GM13976 (cell line): ENCODE results near the gene WDFY4.

Experiments
- DNase-seq: peaks from one replicate; pipeline ENCODE4 v3.0.0; 2012; ENCODE audit warnings: low spot score
- in situ Hi-C: fragments of 300-500 bp; cut with MboI; formaldehyde crosslinking; loops from one replicate; pipeline ENCODE4 v1.12.0; 2022; ENCODE audit warnings: low sequenced_read_pairs, mixed read lengths, inconsistent platforms; ENCODE audit not compliant: unreplicated experiment
- TF ChIP-seq, protein P1 (sequence below): IDR thresholded peaks from 2 replicates; pipeline ENCODE4 v1.5.1; 2012; ENCODE audit warnings: borderline replicate concordance, mild to moderate bottlenecking; ENCODE audit not compliant: insufficient read depth; ENCODE audit errors: extremely low read depth, missing control alignments, control extremely low read depth

Gene WDFY4

DNA sequence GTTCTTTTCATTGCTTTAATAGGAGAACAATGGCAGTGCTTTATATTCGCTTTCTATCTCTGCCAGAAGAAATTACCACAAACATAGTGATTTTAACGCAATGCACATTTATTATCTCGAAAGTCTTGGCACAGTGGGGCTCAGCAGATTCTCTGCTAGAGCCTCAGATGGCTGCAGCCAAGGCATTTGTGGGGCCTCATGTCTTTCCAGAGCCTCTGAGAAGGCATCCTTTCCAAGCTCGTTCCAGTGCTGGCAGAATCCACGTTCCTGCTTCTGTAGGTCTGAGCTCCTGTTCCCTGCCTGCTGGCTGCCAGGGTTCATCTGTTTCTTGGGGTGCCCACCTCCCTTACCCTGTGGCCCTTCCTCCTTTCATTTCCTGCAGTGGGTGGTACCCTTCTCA is 194.8 kb downstream of the WDFY4 start:
- peak; percentile 4 for DNase-seq
- TF ChIP-seq, protein P1, sequence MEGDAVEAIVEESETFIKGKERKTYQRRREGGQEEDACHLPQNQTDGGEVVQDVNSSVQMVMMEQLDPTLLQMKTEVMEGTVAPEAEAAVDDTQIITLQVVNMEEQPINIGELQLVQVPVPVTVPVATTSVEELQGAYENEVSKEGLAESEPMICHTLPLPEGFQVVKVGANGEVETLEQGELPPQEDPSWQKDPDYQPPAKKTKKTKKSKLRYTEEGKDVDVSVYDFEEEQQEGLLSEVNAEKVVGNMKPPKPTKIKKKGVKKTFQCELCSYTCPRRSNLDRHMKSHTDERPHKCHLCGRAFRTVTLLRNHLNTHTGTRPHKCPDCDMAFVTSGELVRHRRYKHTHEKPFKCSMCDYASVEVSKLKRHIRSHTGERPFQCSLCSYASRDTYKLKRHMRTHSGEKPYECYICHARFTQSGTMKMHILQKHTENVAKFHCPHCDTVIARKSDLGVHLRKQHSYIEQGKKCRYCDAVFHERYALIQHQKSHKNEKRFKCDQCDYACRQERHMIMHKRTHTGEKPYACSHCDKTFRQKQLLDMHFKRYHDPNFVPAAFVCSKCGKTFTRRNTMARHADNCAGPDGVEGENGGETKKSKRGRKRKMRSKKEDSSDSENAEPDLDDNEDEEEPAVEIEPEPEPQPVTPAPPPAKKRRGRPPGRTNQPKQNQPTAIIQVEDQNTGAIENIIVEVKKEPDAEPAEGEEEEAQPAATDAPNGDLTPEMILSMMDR: no peak
- in situ Hi-C loops: no loop called here

DNA sequence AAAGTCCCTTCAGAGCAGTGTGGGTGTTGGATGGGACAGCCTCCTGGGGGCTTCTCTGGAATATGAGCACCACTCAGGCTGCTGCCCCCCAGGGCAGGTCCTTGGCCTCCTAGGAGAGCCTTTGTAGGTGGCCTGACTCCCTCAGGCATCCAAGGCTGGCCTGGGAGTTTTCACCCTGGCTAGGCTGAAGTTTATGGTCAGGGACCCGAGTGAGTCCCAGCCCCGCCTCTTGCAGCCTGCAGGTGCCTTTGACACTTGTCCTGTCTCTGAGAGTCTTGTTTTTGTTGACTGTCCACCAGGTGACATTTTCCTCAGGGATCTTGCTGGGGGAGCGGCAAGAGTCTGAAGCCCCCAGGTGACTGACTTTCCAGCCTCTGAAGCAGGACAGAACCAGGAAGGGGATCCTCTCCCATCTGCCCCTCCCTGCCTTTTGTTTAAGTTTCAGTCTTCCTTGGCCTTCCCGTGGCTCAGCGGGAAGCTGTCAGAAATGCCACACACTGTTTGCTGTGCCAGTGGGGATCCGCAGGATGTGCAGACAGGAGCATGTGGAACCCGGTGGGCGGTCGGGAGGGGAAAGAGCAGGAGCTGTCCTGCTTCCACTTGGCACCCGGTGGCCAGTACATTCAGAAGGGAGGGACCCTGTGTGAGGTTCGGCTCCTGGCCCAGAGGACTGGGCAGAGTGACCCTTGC is 195.5 kb downstream of the WDFY4 start:
- TF ChIP-seq, protein P1: no peak
- DNase-seq: peak; percentile 8
- in situ Hi-C loops: no loop called here

DNA sequence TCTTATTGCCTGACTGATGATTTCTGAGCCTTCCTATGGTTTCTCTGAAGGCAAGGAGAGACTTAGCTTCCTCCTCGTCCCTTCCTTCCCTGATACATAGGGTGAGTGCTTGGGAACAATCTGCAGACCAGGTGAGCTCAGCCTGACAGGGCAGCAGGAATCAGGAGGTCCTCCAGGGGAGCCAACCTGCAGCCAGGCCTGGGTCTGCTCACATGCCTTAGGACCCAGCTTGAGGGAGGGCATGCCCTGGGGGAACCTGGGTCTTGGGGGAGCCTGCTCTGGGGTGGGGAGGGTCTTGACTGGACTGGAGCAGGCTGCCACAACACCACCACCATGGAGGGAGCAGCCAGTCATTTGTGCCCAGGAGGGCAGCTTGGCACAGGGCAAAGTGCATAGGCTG is 197.3 kb downstream of the WDFY4 start:
- TF ChIP-seq, protein P1: no peak
- DNase-seq: no peak
- in situ Hi-C loops: no loop called here

DNA sequence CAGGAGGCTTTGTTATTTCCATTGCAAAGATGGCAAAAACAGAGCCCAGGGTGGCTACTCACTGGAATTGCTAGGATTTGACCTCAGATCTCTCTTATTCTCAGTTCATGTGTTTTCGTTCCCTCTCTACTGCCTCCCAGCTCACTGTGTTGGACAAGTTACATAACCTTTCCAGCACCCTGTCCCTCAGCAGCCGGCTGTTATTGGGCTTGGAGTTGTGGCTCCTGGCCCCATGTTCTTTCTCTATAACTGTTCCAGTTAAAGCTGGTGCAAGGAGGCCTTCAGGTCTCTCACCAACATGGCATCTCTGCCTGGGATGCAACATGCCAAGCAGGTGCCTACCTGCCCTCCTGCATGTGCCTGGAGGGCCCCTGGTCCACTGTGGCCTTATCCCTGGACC is 198.2 kb downstream of the WDFY4 start:
- in situ Hi-C loops: no loop called here
- TF ChIP-seq, protein P1: no peak
- DNase-seq: no peak

DNA sequence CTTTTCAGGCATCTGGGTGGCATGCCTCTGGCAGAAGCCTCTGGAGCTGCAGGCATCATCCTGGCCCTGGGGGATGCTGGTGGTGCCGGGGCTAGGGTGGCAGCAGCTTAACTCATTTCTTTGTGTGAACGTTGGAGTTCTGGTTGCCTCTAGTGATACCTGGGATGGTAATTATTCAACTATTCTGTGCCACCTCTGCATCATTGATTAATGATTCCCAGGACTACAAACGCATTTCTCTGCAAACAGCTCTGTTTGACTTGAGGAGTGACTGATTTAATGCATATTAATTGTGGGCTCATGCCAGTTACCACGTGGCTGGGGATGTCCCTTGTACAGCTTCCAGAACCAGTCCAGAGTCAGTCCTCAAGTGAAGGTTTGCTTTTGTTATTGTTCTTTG is 199.0 kb downstream of the WDFY4 start:
- DNase-seq: no peak
- in situ Hi-C loops: no loop called here
- TF ChIP-seq, protein P1: no peak

DNA sequence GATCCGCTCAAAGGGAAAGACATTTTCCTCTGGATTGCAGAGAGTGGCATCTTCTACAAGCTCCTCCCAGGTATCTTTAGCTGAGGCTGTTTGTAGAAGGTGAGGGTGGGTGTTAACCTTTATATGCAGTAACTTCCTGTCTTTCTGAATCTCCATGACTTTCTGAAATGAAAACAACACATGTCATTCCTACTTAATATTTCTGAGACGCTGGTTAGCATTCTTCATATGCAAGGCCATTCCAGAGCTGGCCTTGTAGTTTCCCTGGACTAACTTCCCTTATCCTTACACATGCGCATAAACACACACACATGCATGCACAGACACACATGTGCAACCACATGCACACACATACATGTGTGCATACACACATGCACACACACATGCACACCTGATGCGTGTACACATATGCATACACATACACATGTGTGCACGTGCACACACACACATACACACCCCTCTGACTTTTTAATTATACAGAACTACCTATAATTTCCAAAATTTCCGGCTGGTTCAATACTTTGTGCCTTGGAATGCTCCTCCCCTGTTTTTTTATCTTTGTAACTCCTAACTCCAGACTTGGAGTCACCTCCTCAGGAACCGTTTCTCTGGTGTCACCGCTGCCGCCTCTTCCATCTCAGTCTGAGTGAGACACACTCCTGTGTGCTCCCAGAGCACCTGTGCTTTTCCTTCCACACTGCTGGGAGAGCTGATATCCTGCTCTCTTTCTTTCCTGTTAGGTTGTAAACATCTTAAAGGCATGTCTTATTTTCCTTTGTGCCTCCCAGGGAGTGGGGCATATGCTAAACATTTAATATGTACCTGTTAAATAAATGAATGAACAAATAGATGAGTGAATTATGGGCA is 199.7 kb downstream of the WDFY4 start:
- no peak for DNase-seq
- in situ Hi-C loops: no loop called here
- TF ChIP-seq, protein P1: no peak
